Ishikawa (cell line): Measurements from ENCODE around the gene DOCK6.

Experiments
- CEBPB ChIP-seq: IDR thresholded peaks from 2 replicates; pipeline ENCODE4 v1.6.1; 2012
- CREB1 ChIP-seq: IDR thresholded peaks from 2 replicates; pipeline ENCODE4 v1.6.1; 2012; ENCODE audit warnings: low read depth
- EGR1 ChIP-seq: IDR thresholded peaks from 2 replicates; pipeline ENCODE4 v1.6.1; 2012
- EP300 ChIP-seq: IDR thresholded peaks from 2 replicates; pipeline ENCODE4 v1.6.1; 2012; ENCODE audit warnings: borderline replicate concordance
- FOXM1 ChIP-seq: IDR thresholded peaks from 2 replicates; pipeline ENCODE4 v1.6.1; 2012; ENCODE audit warnings: low read depth, borderline replicate concordance
- MAX ChIP-seq: IDR thresholded peaks from 2 replicates; pipeline ENCODE4 v1.6.1; 2012
- NFIC ChIP-seq: IDR thresholded peaks from 2 replicates; pipeline ENCODE4 v1.6.1; 2012
- RAD21 ChIP-seq: IDR thresholded peaks from 2 replicates; pipeline ENCODE4 v1.6.1; 2012; ENCODE audit warnings: low read depth
- REST ChIP-seq: IDR thresholded peaks from 2 replicates; pipeline ENCODE4 v1.6.1; 2012; ENCODE audit warnings: low read depth, mild to moderate bottlenecking
- TAF1 ChIP-seq: IDR thresholded peaks from 2 replicates; pipeline ENCODE4 v1.6.1; 2012; ENCODE audit warnings: low read depth, mild to moderate bottlenecking
- TCF12 ChIP-seq: IDR thresholded peaks from 2 replicates; pipeline ENCODE4 v1.6.1; 2012; ENCODE audit warnings: low read depth
- TEAD4 ChIP-seq: IDR thresholded peaks from 2 replicates; pipeline ENCODE4 v1.6.1; 2012
- YY1 ChIP-seq: IDR thresholded peaks from 2 replicates; pipeline ENCODE4 v1.6.1; 2012; ENCODE audit warnings: low read depth
- ZBTB7A ChIP-seq: IDR thresholded peaks from 2 replicates; pipeline ENCODE4 v1.6.1; 2012; ENCODE audit warnings: low read depth
- TF ChIP-seq, protein P1 (sequence below): IDR thresholded peaks from 2 replicates; pipeline ENCODE4 v1.6.1; 2012

DOCK6 gene

DNA sequence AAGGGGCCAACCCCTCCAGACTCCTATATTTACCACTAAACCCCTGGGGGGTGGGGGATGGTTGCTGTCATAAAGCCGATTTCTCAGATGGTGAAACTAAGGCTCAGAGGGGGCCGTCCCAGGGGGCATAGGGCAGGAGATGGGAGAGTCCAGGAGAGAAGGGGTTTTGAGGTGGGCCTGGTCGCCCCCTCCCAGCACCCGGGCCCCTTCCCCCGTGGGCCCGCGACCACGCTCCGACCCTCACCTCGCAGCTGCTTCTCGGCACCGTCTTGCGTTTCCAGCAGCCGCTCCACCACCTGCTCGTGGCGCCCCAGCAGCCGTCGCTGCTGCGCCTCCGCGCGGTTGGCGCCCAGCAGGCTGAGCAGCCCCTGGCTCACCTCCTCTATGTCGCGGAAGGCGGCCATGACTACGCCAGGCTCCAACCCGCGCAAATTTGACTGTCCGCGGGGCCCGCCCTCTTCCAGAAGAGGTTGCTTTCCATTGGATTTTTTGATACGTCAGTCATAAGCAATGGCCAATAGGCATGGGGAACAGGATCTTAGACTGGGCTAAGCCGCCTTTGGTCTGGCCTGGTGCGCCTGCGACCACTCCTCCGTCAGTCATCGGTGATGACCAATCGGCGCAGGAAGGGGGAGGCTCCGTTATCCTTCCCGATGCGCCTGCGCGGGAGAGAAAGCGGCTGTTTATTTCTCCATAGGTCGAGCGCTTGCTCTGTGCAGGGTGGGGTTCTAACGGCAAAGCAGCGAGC is 106.8 kb downstream of the DOCK6 start, which contains the start of gene SPC24:
SPC24 (minus strand) TSS at position 410 of the 748 bp plus-strand sequence; CDS start at position 404, 6 bp downstream.
- no peak for TF ChIP-seq EGR1
- peak; percentile 97 for TF ChIP-seq TAF1
- no peak for TF ChIP-seq NFIC
- peak; percentile 91; the same call in 1 of the 2 replicates for TF ChIP-seq ZBTB7A
- TF ChIP-seq CEBPB, result no peak
- peak; percentile 56; the same call in 1 of the 2 replicates for TF ChIP-seq MAX
- peak; percentile 61 for TF ChIP-seq TCF12
- no peak for TF ChIP-seq RAD21
- TF ChIP-seq EP300, result 0 out of 2 replicates have a peak, but pooled peaks have one; percentile 9
- no peak for TF ChIP-seq TEAD4
- 0 out of 2 replicates have a peak, but pooled peaks have one; percentile 20 for TF ChIP-seq CREB1
- peak; percentile 96 for TF ChIP-seq YY1
- TF ChIP-seq FOXM1, result no peak; the same call in 1 of the 2 replicates
- TF ChIP-seq, protein P1, sequence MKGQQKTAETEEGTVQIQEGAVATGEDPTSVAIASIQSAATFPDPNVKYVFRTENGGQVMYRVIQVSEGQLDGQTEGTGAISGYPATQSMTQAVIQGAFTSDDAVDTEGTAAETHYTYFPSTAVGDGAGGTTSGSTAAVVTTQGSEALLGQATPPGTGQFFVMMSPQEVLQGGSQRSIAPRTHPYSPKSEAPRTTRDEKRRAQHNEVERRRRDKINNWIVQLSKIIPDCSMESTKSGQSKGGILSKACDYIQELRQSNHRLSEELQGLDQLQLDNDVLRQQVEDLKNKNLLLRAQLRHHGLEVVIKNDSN, result no peak
- TF ChIP-seq REST, result no peak

- 0 out of 2 replicates have a peak, but pooled peaks have one; percentile 21 for TF ChIP-seq MAX
- no peak for TF ChIP-seq ZBTB7A
- 0 out of 2 replicates have a peak, but pooled peaks have one; percentile 11 for TF ChIP-seq TAF1
Measured at GRCh38 chr19:11154683-11155047, 107.7 kb downstream of the DOCK6 start.

DNA sequence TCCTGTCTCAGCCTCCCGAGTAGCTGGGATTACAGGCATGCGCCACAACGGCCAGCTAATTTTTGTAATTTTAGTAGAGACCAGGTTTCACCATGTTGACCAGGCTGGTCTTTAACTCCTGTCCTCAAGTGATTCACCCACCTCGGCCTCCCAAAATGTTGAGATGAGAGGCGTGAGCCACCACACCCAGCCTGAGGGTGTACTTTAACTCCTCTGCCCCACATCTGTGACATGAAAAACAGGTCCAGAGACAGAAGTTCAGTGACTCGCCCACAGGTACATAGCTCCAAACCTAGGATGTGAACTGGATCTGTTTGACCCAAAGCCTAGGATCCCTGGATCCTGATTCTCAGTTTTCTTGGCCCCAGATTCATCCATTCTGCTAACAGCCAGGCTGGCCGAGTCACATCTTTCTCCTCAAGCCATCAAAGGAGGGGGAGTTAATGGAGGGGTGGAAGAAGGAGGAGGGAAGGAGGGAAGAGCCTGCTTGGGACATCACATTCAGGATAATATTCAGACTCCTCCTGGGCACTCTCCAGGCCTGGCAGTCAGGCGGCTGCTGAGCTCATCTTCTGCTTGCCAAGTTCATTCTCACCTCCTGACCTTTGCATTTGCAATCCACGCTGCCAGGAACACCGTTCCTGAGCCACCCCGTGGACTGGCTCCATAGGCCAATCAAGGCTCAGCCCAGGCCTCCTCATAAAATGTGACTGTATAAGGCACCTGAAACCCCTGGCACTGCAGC is 109.8 kb downstream of the DOCK6 start:
- TF ChIP-seq REST (no peak), MAX (no peak), ZBTB7A (no peak), EGR1 (no peak), RAD21 (no peak), FOXM1 (no peak), CREB1 (no peak), TAF1 (no peak), TCF12 (no peak)
- TF ChIP-seq, protein P1, result no peak

DNA sequence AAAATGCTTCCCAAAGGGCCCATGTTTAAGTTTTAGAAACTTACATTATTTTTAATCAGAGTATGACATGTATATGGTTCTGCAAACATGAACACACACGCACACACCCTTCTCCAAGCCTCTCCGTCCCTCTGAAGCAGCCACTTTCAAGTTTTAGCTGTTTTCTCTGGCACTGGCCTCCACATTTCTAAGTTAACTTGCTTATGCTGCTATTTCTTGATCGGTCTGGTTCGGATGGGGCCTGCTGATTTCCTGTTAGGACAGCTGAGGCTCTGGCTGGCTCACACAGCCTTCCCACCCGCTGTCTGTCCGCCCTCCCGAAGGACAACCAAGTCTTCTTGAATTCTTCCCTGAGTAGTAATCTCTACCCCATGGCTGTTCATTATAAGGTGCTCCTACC is 111.1 kb downstream of the DOCK6 start:
- TF ChIP-seq TAF1 (no peak), FOXM1 (no peak), YY1 (no peak), EGR1 (no peak), RAD21 (no peak), EP300 (no peak), CEBPB (no peak), TCF12 (no peak), CREB1 (no peak), NFIC (no peak), MAX (no peak), ZBTB7A (no peak), REST (no peak), TEAD4 (no peak)
- TF ChIP-seq, protein P1, result no peak
